Measurements from ENCODE around the gene AK5. TPM values are rescaled to one million over a fixed set of nuclear protein-coding genes. Genes with fewer than 3 reads are reported as not detected.

Gene AK5
- polyA plus RNA-seq, 3 donors = 0.34 to 0.72 (median 0.48) TPM

DNA sequence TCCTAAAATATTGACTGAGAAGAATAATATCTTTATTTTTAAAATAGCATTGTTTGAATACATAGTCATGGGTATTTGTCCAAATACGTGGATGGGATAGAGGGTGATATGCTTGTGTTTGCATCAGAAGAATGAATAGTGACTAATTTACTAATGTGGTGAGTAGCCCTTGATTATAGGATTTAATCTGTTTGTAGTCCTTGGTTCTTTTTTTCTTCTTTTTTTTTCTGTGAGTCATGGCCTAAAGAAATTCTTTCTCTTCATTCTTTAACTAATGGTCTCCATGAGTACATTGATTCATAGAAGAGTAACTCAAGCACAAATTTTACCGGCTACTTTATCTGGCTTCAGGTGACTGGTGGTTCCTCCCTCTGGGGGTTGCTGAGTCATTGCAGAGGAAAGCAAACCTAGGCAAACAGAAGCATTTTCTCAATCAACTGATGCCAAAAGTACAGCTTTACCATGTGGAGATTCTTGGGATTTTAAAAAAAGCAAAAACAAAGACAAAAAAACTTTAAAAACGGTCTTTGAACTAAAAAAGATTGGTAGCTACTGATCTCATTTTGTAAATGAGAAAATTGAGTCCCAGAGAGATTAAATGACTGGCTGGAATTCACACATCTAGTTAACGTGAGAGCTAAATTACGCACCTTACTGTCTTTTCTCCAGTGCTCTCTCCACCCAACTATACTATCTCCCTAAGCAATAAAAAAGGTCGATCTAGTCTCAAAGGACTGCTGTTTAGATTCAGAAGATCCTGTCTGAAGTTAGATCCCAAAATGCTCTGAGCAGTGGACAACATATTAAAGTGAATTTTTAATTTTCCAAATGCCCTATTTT lies 40.5 kb downstream of the AK5 start:
- Mint-ChIP-seq H3K27ac (no peak overlapping the region), H3K4me3 (no peak overlapping the region), H3K36me3 (peaks cover 0 to 1% of the 10 kb centered on the region in 2 donors), H3K9me3 (peaks cover 0 to 9% (median 5%) of the 10 kb centered on the region in 7 donors), H3K27me3 (ENCODE audit: low read depth in 3 of 3) (peaks cover 2 to 4% (median 4%) of the 10 kb centered on the region in 3 donors), H3K4me1 (peaks cover 3% of the 10 kb centered on the region)
- H2AFZ ChIP-seq (ENCODE audit: insufficient read depth, low read depth, low read length, poor library complexity, severe bottlenecking) = no peak overlapping the region
- H3K4me2 ChIP-seq (replicated peaks; ENCODE audit: extremely low read depth, low read length, poor library complexity, severe bottlenecking) = no peak overlapping the region
- intact Hi-C loops (cut with micrococcal nuclease) = no loop called here
- H3K79me2 ChIP-seq (ENCODE audit: insufficient read depth, low read length) = no peaks in the 10 kb centered on the region
- no peaks in the 10 kb centered on the region for H3K27me3 ChIP-seq (ENCODE audit: control insufficient read depth in 2 of 2, insufficient read depth in 2 of 2, low read length in 2 of 2)
- H3K9me3 ChIP-seq (replicated peaks in 1 of 2; ENCODE audit: control insufficient read depth in 1 of 2, insufficient read depth in 1 of 2, low read length in 2 of 2) = no peaks in the 10 kb centered on the region
- no peaks in the 10 kb centered on the region for H4K20me1 ChIP-seq (ENCODE audit: insufficient read depth, low read length)
- H3K27ac ChIP-seq (ENCODE audit: low read depth in 1 of 2, low read length in 2 of 2) = no peak overlapping the region
- H3K4me1 ChIP-seq (ENCODE audit: control insufficient read depth in 1 of 2, insufficient read depth in 2 of 2, low read length in 2 of 2) = no peaks in the 10 kb centered on the region
- H3K36me3 ChIP-seq (replicated peaks in 1 of 2; ENCODE audit: control insufficient read depth in 1 of 2, insufficient read depth in 2 of 2, low read length in 2 of 2) = no peaks in the 10 kb centered on the region
- no peak for DNase-seq
- H3K9ac ChIP-seq (ENCODE audit: insufficient read depth, low read length, poor library complexity, severe bottlenecking) = no peak overlapping the region
- TF ChIP-seq, protein P1, sequence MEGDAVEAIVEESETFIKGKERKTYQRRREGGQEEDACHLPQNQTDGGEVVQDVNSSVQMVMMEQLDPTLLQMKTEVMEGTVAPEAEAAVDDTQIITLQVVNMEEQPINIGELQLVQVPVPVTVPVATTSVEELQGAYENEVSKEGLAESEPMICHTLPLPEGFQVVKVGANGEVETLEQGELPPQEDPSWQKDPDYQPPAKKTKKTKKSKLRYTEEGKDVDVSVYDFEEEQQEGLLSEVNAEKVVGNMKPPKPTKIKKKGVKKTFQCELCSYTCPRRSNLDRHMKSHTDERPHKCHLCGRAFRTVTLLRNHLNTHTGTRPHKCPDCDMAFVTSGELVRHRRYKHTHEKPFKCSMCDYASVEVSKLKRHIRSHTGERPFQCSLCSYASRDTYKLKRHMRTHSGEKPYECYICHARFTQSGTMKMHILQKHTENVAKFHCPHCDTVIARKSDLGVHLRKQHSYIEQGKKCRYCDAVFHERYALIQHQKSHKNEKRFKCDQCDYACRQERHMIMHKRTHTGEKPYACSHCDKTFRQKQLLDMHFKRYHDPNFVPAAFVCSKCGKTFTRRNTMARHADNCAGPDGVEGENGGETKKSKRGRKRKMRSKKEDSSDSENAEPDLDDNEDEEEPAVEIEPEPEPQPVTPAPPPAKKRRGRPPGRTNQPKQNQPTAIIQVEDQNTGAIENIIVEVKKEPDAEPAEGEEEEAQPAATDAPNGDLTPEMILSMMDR (IDR thresholded peaks at IDR 0.05) = no peak
- no CpG with 5 or more reads among the region's 6 CpGs for WGBS (ENCODE audit: insufficient coverage)
- no peak overlapping the region for H3K4me3 ChIP-seq (replicated peaks in 1 of 3; ENCODE audit: low read depth in 2 of 3, low read length in 3 of 3)

DNA sequence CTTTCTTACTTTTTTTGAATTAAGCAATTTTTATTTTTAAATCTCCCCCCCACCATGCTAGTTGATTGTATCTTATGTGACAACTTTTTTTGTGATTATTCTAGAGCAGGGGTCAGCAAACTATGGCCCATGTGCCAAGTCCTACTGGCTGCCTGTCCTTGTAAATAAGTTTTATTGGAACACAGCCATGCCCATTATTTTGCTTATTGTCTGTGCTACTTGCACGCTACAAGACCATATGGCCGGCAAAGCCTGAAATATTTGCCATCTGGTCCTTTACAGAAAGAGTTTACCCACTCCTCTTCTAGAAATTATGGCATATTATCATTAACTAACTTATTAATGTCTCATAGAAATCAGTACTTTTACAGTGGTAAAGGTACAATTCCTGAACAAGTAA lies 51.7 kb downstream of the AK5 start:
- Mint-ChIP-seq H3K36me3 (no peaks in the 10 kb centered on the region), H3K9me3 (peaks cover 2 to 15% (median 8%) of the 10 kb centered on the region in 7 donors), H3K4me1 (no peaks in the 10 kb centered on the region), H3K27ac (no peak overlapping the region), H3K4me3 (no peak overlapping the region), H3K27me3 (ENCODE audit: low read depth in 3 of 3) (peaks cover 0 to 2% (median 2%) of the 10 kb centered on the region in 3 donors)
- TF ChIP-seq, protein P1 (IDR thresholded peaks at IDR 0.05) = no peak
- H3K4me3 ChIP-seq (replicated peaks in 1 of 3; ENCODE audit: low read depth in 2 of 3, low read length in 3 of 3) = no peak overlapping the region
- no peak overlapping the region for H3K4me2 ChIP-seq (replicated peaks; ENCODE audit: extremely low read depth, low read length, poor library complexity, severe bottlenecking)
- no peaks in the 10 kb centered on the region for H3K27me3 ChIP-seq (ENCODE audit: control insufficient read depth in 2 of 2, insufficient read depth in 2 of 2, low read length in 2 of 2)
- H3K36me3 ChIP-seq (replicated peaks in 1 of 2; ENCODE audit: control insufficient read depth in 1 of 2, insufficient read depth in 2 of 2, low read length in 2 of 2) = no peaks in the 10 kb centered on the region
- no peaks in the 10 kb centered on the region for H4K20me1 ChIP-seq (ENCODE audit: insufficient read depth, low read length)
- intact Hi-C loops (cut with micrococcal nuclease) = no loop called here
- no peak for DNase-seq
- H3K9me3 ChIP-seq (replicated peaks in 1 of 2; ENCODE audit: control insufficient read depth in 1 of 2, insufficient read depth in 1 of 2, low read length in 2 of 2) = no peaks in the 10 kb centered on the region
- no peaks in the 10 kb centered on the region for H3K79me2 ChIP-seq (ENCODE audit: insufficient read depth, low read length)
- WGBS (ENCODE audit: insufficient coverage) = 100% methylated on average over 2 of the region's 2 CpGs
- no peaks in the 10 kb centered on the region for H3K4me1 ChIP-seq (ENCODE audit: control insufficient read depth in 1 of 2, insufficient read depth in 2 of 2, low read length in 2 of 2)
- H3K27ac ChIP-seq (ENCODE audit: low read depth in 1 of 2, low read length in 2 of 2) = no peak overlapping the region
- no peak overlapping the region for H2AFZ ChIP-seq (ENCODE audit: insufficient read depth, low read depth, low read length, poor library complexity, severe bottlenecking)
- no peak overlapping the region for H3K9ac ChIP-seq (ENCODE audit: insufficient read depth, low read length, poor library complexity, severe bottlenecking)
